Activated T-cell treated with anti-CD3 and anti-CD28 coated beads, Interleukin-2, amount 50 U/mL, for 24 hours (primary cell): ENCODE data around the gene SLC25A17.
"Not testable (repeated sequence)": the region's sequence is repeated elsewhere in the genome, so short reads cannot be mapped to it uniquely, and the experiment has no call there.

Experiments
- DNase-seq: peaks from one replicate; pipeline ENCODE4 v3.0.0-alpha.2; 2020
- H3K27ac Mint-ChIP-seq: 2 replicates; pipeline ENCODE4 v1.8.0; 2020; ENCODE audit warnings: mild to moderate bottlenecking, mixed read lengths
- H3K27me3 Mint-ChIP-seq: 2 replicates; pipeline ENCODE4 v1.8.0; 2020; ENCODE audit warnings: mixed read lengths
- H3K36me3 Mint-ChIP-seq: 2 replicates; pipeline ENCODE4 v1.8.0; 2020; ENCODE audit warnings: low read depth, mixed read lengths
- H3K4me1 Mint-ChIP-seq: 2 replicates; pipeline ENCODE4 v1.8.0; 2020; ENCODE audit warnings: low read depth, mixed read lengths
- H3K4me3 Mint-ChIP-seq: 2 replicates; pipeline ENCODE4 v1.8.0; 2020; ENCODE audit warnings: mild to moderate bottlenecking, moderate library complexity, mixed read lengths
- H3K9me3 Mint-ChIP-seq: 2 replicates; pipeline ENCODE4 v1.8.0; 2020; ENCODE audit warnings: mixed read lengths

SLC25A17 gene

DNA sequence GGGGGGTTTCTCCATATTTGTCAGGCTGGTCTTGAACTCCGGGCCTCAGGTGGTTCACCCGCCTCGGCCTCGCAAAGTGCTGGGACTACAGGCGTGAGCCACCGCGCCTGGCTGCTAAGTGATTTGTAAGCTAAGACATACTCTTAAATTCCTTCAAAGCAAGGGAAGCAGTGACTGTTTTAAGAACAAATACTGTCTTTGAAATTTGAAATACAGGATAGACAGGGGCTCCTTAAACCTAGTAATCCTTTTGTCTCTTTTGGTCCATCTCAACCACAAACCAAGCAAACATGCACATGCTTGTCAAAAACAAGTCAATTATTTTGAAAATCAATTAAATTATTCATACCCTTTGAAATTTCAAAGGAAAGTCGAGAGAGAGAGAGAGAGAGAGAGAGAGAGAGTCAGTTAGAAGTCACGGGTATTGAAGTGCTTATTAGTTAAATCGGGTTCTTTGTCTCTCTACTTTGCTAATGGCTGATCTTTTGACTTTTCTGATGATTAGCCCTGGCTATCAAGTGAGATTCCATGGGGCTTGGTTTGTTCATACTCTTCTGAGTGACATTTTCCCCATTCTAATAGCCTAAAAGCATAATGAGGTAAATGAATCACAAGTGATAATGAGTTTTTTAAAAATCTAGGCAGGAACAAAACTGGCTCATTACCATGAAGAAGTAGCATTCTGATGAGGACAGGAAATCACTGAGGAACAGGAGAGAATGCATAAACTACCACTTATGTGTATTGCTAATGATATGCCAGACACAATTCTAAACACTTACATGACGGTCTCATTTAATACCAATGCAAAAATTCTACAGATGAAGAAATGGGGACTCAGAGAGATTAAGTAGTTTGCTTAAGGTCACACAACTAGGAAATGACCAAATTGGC is 91.8 kb downstream of the SLC25A17 start:
- Mint-ChIP-seq H3K27me3 (no peaks in the 10 kb centered on the region), H3K4me3 (peak overlapping the region; percentile 58), H3K36me3 (no peaks in the 10 kb centered on the region), H3K9me3 (no peaks in the 10 kb centered on the region), H3K27ac (peak overlapping the region; percentile 90), H3K4me1 (peaks cover 45% of the 10 kb centered on the region)
- DNase-seq = no peak

DNA sequence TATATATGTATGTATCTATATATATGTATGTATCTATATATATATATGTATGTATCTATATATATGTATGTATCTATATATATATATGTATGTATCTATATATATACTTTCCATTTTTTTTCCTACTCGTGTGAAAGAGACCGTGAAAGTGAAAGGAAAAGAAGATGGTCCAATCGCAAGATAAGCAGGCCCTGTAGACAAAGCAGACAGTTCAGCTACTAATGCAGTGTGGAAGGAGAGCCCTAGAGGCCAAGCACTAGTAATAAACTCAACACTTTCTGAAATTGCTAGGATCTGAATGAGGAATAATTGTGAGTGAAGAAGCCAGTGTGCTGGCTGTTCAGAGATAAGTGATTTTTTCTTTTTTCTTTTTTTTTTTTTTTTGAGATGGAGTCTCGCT is 92.6 kb downstream of the SLC25A17 start:
- H3K27me3 Mint-ChIP-seq = no peaks in the 10 kb centered on the region
- no peak for DNase-seq
- no peaks in the 10 kb centered on the region for H3K36me3 Mint-ChIP-seq
- peak overlapping the region; percentile 90 for H3K27ac Mint-ChIP-seq
- H3K9me3 Mint-ChIP-seq = no peaks in the 10 kb centered on the region
- H3K4me1 Mint-ChIP-seq = peaks cover 41% of the 10 kb centered on the region
- H3K4me3 Mint-ChIP-seq = peak overlapping the region; percentile 58

DNA sequence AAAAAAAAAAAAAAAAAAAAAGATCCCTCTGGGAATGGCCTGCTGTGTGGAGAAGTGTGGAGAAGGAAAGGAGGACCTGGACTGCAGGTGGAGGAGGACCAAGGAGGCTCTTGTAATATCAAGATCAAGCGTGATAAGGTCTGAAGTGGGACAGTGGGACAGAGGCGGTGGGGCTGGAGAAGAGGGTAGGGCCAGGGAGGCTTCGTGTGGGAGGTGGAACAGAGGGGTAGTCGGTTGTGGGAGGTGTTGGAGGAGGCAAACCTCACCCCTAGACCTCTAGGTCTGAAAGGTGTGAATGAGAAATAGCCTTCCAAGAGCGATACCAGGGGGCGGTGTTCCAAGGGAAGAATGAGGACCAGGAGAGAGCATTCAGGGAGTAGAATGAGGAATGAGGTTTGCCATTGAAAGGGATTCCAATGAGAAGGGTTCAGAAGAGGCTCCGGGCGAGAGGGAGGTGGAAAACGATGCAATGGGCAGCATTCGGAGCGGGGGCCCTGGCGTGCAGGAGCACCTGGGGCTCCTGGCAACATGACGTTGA is 95.7 kb downstream of the SLC25A17 start:
- Mint-ChIP-seq H3K27me3 (no peaks in the 10 kb centered on the region), H3K4me1 (peaks cover 31% of the 10 kb centered on the region), H3K27ac (no peak overlapping the region), H3K36me3 (no peaks in the 10 kb centered on the region), H3K4me3 (no peak overlapping the region), H3K9me3 (no peaks in the 10 kb centered on the region)
- no peak for DNase-seq

- peaks cover 20% of the 10 kb centered on the region for H3K4me1 Mint-ChIP-seq
- H3K36me3 Mint-ChIP-seq = no peaks in the 10 kb centered on the region
- no peak overlapping the region for H3K4me3 Mint-ChIP-seq
- H3K27ac Mint-ChIP-seq = no peak overlapping the region
- H3K9me3 Mint-ChIP-seq = no peaks in the 10 kb centered on the region
- DNase-seq = no peak
- no peaks in the 10 kb centered on the region for H3K27me3 Mint-ChIP-seq
Measured at GRCh38 chr22:40721266-40721665, 97.9 kb downstream of the SLC25A17 start.

GRCh38 chr22:40720538-40721256 is 98.4 kb downstream of the SLC25A17 start:
- H3K4me3 Mint-ChIP-seq = no peak overlapping the region
- H3K27ac Mint-ChIP-seq = no peak overlapping the region
- H3K36me3 Mint-ChIP-seq = no peaks in the 10 kb centered on the region

DNA sequence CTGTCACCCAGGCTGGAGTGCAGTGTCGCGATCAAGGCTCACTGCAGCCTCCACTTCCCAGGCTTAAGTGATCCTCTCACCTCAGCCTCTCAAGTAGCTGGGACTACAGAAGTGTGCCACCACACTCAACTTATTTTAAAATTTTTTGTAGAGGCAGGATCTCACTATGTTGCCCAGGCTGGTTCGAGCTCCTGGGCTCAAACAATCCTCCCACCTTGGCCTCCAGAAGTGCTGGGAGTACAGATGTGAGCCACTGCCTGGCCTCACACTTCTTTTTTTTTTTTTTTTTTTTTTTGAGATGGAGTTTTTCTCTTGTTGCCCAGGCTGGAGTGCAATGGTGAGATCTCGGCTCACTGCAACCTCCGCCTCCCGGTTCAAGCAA is 99.0 kb downstream of the SLC25A17 start:
- H3K4me3 Mint-ChIP-seq, H3K27me3 Mint-ChIP-seq, DNase-seq, H3K9me3 Mint-ChIP-seq, H3K27ac Mint-ChIP-seq, H3K36me3 Mint-ChIP-seq: not testable (repeated sequence)
- peaks cover 16% of the 10 kb centered on the region for H3K4me1 Mint-ChIP-seq

More at GRCh38 chr22:40720538-40721256, 98.4 kb downstream of the SLC25A17 start:
- H3K9me3 Mint-ChIP-seq = no peaks in the 10 kb centered on the region
- no peaks in the 10 kb centered on the region for H3K27me3 Mint-ChIP-seq
- H3K4me1 Mint-ChIP-seq = peaks cover 16% of the 10 kb centered on the region
- no peak for DNase-seq
